ENCODE data around the gene DIDO1. TPM values are rescaled to one million over a fixed set of nuclear protein-coding genes. Genes with fewer than 3 reads are reported as not detected.
"Not testable (repeated sequence)": the region's sequence is repeated elsewhere in the genome, so short reads cannot be mapped to it uniquely, and the experiment has no call there.

Gene DIDO1
- total RNA-seq, 1 donor from 2014 or later = 41.6 TPM

DNA sequence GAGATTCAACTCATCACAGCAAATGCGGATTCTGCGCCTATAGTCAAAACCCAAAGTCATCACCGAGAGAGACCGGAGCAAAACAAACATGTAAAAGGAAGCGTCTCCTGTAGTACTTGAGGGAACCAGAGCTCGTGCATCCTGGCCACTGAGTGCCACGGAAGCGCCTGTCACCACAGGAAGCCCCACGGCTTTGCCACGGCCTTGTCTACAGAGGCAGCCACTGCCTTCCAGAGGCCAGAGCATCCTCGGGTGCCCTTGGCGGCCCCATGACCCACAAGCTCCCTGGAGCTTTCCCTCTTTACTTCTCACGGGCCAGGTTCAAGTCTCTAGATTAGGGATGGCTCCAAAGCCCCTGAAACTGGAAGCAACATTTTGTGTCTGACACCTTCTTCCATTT is 72.2 kb downstream of the DIDO1 start:
- Mint-ChIP-seq H3K27ac (ENCODE audit: unreplicated experiment) (no peak overlapping the region), H3K4me1 (ENCODE audit: low read depth) (peaks cover under 1% of the 10 kb centered on the region), H3K27me3 (ENCODE audit: low read depth) (no peaks in the 10 kb centered on the region), H3K36me3 (ENCODE audit: low read depth) (peaks cover 25% of the 10 kb centered on the region), H3K9me3 (ENCODE audit: low read depth) (no peaks in the 10 kb centered on the region), H3K4me3 (ENCODE audit: unreplicated experiment) (no peak overlapping the region)
- peak; percentile 74 for DNase-seq (ENCODE audit: low spot score)
- TF ChIP-seq, protein P1, sequence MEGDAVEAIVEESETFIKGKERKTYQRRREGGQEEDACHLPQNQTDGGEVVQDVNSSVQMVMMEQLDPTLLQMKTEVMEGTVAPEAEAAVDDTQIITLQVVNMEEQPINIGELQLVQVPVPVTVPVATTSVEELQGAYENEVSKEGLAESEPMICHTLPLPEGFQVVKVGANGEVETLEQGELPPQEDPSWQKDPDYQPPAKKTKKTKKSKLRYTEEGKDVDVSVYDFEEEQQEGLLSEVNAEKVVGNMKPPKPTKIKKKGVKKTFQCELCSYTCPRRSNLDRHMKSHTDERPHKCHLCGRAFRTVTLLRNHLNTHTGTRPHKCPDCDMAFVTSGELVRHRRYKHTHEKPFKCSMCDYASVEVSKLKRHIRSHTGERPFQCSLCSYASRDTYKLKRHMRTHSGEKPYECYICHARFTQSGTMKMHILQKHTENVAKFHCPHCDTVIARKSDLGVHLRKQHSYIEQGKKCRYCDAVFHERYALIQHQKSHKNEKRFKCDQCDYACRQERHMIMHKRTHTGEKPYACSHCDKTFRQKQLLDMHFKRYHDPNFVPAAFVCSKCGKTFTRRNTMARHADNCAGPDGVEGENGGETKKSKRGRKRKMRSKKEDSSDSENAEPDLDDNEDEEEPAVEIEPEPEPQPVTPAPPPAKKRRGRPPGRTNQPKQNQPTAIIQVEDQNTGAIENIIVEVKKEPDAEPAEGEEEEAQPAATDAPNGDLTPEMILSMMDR (IDR thresholded peaks at IDR 0.05) = no peak

DNA sequence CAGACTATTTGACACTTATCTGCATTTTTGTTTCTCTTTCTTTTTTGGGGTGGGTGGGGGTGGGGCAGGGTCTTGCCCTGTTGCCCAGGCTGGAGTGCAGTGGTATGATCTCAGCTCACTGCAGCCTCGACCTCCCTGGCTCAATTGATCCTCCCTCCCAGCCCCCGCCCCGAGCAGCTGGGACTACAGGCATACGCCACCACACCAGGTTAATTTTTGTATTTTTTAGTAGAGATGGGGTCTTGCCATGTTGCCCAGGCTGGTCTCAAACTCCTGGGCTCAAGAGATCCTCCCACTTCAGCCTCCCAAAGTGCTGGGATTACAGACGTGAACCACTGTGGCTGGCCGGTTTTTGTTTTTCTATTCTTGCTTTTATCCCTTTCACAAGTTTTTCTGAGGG is 73.0 kb downstream of the DIDO1 start:
- DNase-seq (ENCODE audit: low spot score) = peak; percentile 4
- not testable (repeated sequence) for H3K4me1 Mint-ChIP-seq (ENCODE audit: low read depth); H3K27me3 Mint-ChIP-seq (ENCODE audit: low read depth); H3K27ac Mint-ChIP-seq (ENCODE audit: unreplicated experiment); H3K9me3 Mint-ChIP-seq (ENCODE audit: low read depth); H3K4me3 Mint-ChIP-seq (ENCODE audit: unreplicated experiment)
- H3K36me3 Mint-ChIP-seq (ENCODE audit: low read depth) = peaks cover 25% of the 10 kb centered on the region

DNA sequence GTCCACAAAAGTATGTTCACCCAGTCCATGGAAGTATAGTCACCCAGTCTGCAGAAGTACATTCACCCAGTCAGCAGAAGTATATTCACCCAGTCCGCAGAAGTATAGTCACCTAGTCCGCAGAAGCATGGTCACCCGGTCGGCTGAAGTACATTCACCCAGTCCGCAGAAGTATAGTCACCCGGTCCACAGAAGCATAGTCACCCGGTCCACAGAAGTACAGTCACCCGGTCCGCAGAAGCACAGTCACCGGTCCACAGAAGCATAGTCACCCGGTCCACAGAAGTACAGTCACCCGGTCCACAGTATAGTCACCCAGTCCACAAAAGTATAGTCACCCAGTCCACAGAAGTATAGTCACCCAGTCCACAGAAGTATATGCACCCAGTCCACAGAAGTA is 73.5 kb downstream of the DIDO1 start:
- Mint-ChIP-seq H3K4me3 (ENCODE audit: unreplicated experiment) (no peak overlapping the region), H3K9me3 (ENCODE audit: low read depth) (no peaks in the 10 kb centered on the region)

DNA sequence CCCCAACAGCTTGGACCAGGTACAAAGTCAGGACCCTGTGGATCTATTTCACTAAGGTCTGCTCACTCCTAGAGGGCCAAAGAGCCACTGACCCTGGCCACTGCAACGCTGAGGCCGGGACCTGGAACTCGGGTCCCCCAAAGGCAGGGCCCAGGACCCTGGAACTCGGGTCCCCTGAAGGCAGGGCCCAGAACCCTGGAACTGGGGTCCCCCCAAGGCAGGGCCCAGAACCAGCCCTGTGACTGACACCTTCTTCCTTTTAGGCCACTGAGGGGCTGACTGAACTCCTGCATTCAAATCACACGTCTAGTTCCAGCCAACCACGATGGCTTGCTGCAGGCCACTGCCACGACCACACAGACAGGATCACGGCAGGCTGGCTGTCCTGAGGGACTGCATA is 74.1 kb downstream of the DIDO1 start:
- no peaks in the 10 kb centered on the region for H3K27me3 Mint-ChIP-seq (ENCODE audit: low read depth)
- H3K27ac Mint-ChIP-seq (ENCODE audit: unreplicated experiment) = no peak overlapping the region
- peaks cover 5% of the 10 kb centered on the region for H3K4me1 Mint-ChIP-seq (ENCODE audit: low read depth)
- H3K9me3 Mint-ChIP-seq (ENCODE audit: low read depth) = no peaks in the 10 kb centered on the region
- TF ChIP-seq, protein P1 (IDR thresholded peaks at IDR 0.05) = no peak
- no peak overlapping the region for H3K4me3 Mint-ChIP-seq (ENCODE audit: unreplicated experiment)
- H3K36me3 Mint-ChIP-seq (ENCODE audit: low read depth) = peaks cover 22% of the 10 kb centered on the region
- DNase-seq (ENCODE audit: low spot score) = no peak

More for the DNA sequence above, 73.5 kb downstream of the DIDO1 start:
- Mint-ChIP-seq H3K36me3 (ENCODE audit: low read depth) (peaks cover 24% of the 10 kb centered on the region), H3K4me1 (ENCODE audit: low read depth) (peaks cover 2% of the 10 kb centered on the region), H3K27me3 (ENCODE audit: low read depth) (no peaks in the 10 kb centered on the region), H3K27ac (ENCODE audit: unreplicated experiment) (no peak overlapping the region)
- DNase-seq (ENCODE audit: low spot score) = no peak
- TF ChIP-seq, protein P1 (IDR thresholded peaks at IDR 0.05) = no peak

- H3K36me3 Mint-ChIP-seq (ENCODE audit: low read depth) = peaks cover 25% of the 10 kb centered on the region
- H3K9me3 Mint-ChIP-seq (ENCODE audit: low read depth) = no peaks in the 10 kb centered on the region
- no peak for DNase-seq (ENCODE audit: low spot score)
- H3K4me3 Mint-ChIP-seq (ENCODE audit: unreplicated experiment) = no peak overlapping the region
- H3K27me3 Mint-ChIP-seq (ENCODE audit: low read depth) = no peaks in the 10 kb centered on the region
- TF ChIP-seq, protein P1 (IDR thresholded peaks at IDR 0.05) = no peak
- no peak overlapping the region for H3K27ac Mint-ChIP-seq (ENCODE audit: unreplicated experiment)
- H3K4me1 Mint-ChIP-seq (ENCODE audit: low read depth) = peaks cover 5% of the 10 kb centered on the region
Measured at GRCh38 chr20:62850333-62850974, 75.9 kb downstream of the DIDO1 start.

DNA sequence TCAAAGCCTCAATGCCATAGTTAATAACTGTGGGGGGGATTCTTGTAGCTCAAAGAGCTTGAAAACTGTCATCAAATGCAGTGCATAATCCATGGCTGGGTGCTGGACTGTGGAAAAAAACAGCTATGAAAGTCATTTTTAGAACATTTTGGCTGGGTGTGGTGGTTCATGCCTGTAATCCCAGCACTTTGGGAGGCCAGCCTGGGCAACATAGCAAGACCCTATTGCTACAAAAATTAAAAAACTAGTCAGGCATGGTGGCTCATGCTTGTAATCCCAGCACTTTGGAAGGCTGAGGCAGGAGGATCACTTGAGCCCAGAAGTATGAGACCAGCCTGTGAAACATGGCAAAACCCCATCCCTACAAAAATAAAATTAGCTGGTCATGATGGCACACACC is 76.9 kb downstream of the DIDO1 start:
- H3K9me3 Mint-ChIP-seq (ENCODE audit: low read depth) = no peaks in the 10 kb centered on the region
- TF ChIP-seq, protein P1 (IDR thresholded peaks at IDR 0.05) = no peak
- H3K27ac Mint-ChIP-seq (ENCODE audit: unreplicated experiment) = no peak overlapping the region
- no peaks in the 10 kb centered on the region for H3K27me3 Mint-ChIP-seq (ENCODE audit: low read depth)
- H3K36me3 Mint-ChIP-seq (ENCODE audit: low read depth) = peaks cover 25% of the 10 kb centered on the region
- H3K4me1 Mint-ChIP-seq (ENCODE audit: low read depth) = peaks cover 5% of the 10 kb centered on the region
- H3K4me3 Mint-ChIP-seq (ENCODE audit: unreplicated experiment) = no peak overlapping the region
- DNase-seq (ENCODE audit: low spot score) = no peak

GRCh38 chr20:62848917-62849316 is 77.4 kb downstream of the DIDO1 start:
- not testable (repeated sequence) for H3K4me3 Mint-ChIP-seq (ENCODE audit: unreplicated experiment); H3K4me1 Mint-ChIP-seq (ENCODE audit: low read depth)
- peaks cover 24% of the 10 kb centered on the region for H3K36me3 Mint-ChIP-seq (ENCODE audit: low read depth)

More at GRCh38 chr20:62848917-62849316, 77.4 kb downstream of the DIDO1 start:
- H3K27ac Mint-ChIP-seq (ENCODE audit: unreplicated experiment); H3K27me3 Mint-ChIP-seq (ENCODE audit: low read depth); DNase-seq (ENCODE audit: low spot score); H3K9me3 Mint-ChIP-seq (ENCODE audit: low read depth): not testable (repeated sequence)

Measured in chondrocyte (in vitro differentiated cells).